HG03196 (cell line): ENCODE results near the gene SYNRG.

ENCODE experiments used
- ATAC-seq: cut with Tn5 transposase; IDR thresholded peaks from one replicate; pipeline ENCODE4 v1.9.1; 2021; ENCODE audit not compliant: unreplicated experiment

SYNRG gene

GRCh38 chr17:37604556-37604955 is 4.7 kb downstream of the SYNRG start:
- ATAC-seq: no peak

- no peak for ATAC-seq
These were observed 11.1 kb downstream of the SYNRG start for GRCh38 chr17:37598145-37598544.

- no peak for ATAC-seq
These were observed 16.9 kb downstream of the SYNRG start for GRCh38 chr17:37592291-37592690.

GRCh38 chr17:37585066-37585465 is 24.2 kb downstream of the SYNRG start:
- ATAC-seq: no peak

- no peak for ATAC-seq
These were observed 32.9 kb downstream of the SYNRG start for GRCh38 chr17:37576281-37576680.

GRCh38 chr17:37574427-37574826 is 34.8 kb downstream of the SYNRG start:
- ATAC-seq: no peak

- ATAC-seq: no peak
These were observed 37.5 kb downstream of the SYNRG start for GRCh38 chr17:37571674-37572073.

- ATAC-seq: no peak
These were observed 38.6 kb downstream of the SYNRG start for GRCh38 chr17:37570527-37571093.

- no peak for ATAC-seq
These were observed 40.7 kb downstream of the SYNRG start for GRCh38 chr17:37568350-37569053.

- no peak for ATAC-seq
These were observed 41.7 kb downstream of the SYNRG start for GRCh38 chr17:37567538-37567937.

- ATAC-seq: no peak
These were observed 42.1 kb downstream of the SYNRG start for GRCh38 chr17:37567137-37567536.

- no peak for ATAC-seq
These were observed 45.0 kb downstream of the SYNRG start for GRCh38 chr17:37564252-37564651.

GRCh38 chr17:37562016-37562745 is 47.0 kb downstream of the SYNRG start:
- ATAC-seq: no peak

- no peak for ATAC-seq
These were observed 50.9 kb downstream of the SYNRG start for GRCh38 chr17:37558299-37558698.

- no peak for ATAC-seq
These were observed 51.7 kb downstream of the SYNRG start for GRCh38 chr17:37557482-37557881.

- ATAC-seq: no peak
These were observed 53.8 kb downstream of the SYNRG start for GRCh38 chr17:37555386-37555785.

GRCh38 chr17:37553401-37553966 is 55.7 kb downstream of the SYNRG start:
- ATAC-seq: no peak

GRCh38 chr17:37551788-37552187 is 57.4 kb downstream of the SYNRG start:
- ATAC-seq: no peak

GRCh38 chr17:37547986-37548385 is 61.2 kb downstream of the SYNRG start:
- ATAC-seq: no peak

- ATAC-seq: no peak
These were observed 62.9 kb downstream of the SYNRG start for GRCh38 chr17:37546302-37546701.

- no peak for ATAC-seq
These were observed 63.7 kb downstream of the SYNRG start for GRCh38 chr17:37545486-37545885.

GRCh38 chr17:37543637-37544052 is 65.6 kb downstream of the SYNRG start:
- ATAC-seq: no peak
